Spleen (tissue), 11 donors: ENCODE results near the gene DDR2. TPM values are rescaled to one million over a fixed set of nuclear protein-coding genes. Genes with fewer than 3 reads are reported as not detected.

Experiments used
- DNase-seq: peaks from one replicate; pipeline ENCODE4 v3.0.0-alpha.2; 2020
- H3K27ac ChIP-seq, 8 donors: fragments of 200-600 bp; sonication (generic) in 7 of 8; 1 replicate in 4 of 8; 2 replicates in 4 of 8; pipeline versions ENCODE4 v1.5.0 to v1.8.0; 2016 to 2021; ENCODE audit warnings: inconsistent platforms in 4 of 8, mild to moderate bottlenecking in 4 of 8, moderate library complexity in 1 of 8
- H3K27me3 ChIP-seq, 7 donors: fragments of 200-600 bp; sonication (generic) in 6 of 7; replicated peaks in 1 of 7; 1 replicate in 4 of 7; 2 replicates in 3 of 7; pipeline versions ENCODE4 v1.5.0 to v1.8.0; 2016 to 2021; ENCODE audit warnings: inconsistent platforms in 3 of 7, mild to moderate bottlenecking in 1 of 7
- H3K36me3 ChIP-seq, 6 donors: fragments of 200-600 bp; sonication (generic) in 5 of 6; 1 replicate in 4 of 6; 2 replicates in 2 of 6; pipeline versions ENCODE4 v1.5.0 to v1.8.0; 2016 to 2021; ENCODE audit warnings: inconsistent platforms in 2 of 6
- H3K4me1 ChIP-seq, 6 donors: fragments of 200-600 bp; sonication (generic) in 5 of 6; 1 replicate in 3 of 6; 2 replicates in 3 of 6; pipeline versions ENCODE4 v1.5.0 to v1.8.0; 2016 to 2021; ENCODE audit warnings: inconsistent platforms in 3 of 6
- H3K4me3 ChIP-seq, 8 donors: fragments of 200-600 bp; sonication (generic) in 7 of 8; 1 replicate in 4 of 8; 2 replicates in 4 of 8; pipeline versions ENCODE4 v1.5.0 to v1.8.0; 2016 to 2021; ENCODE audit warnings: inconsistent platforms in 4 of 8, mild to moderate bottlenecking in 4 of 8, moderate library complexity in 2 of 8
- H3K9me3 ChIP-seq, 8 donors: fragments of 200-600 bp; sonication (generic) in 7 of 8; 1 replicate in 4 of 8; 2 replicates in 4 of 8; pipeline versions ENCODE4 v1.5.0 to v1.8.0; 2016 to 2021; ENCODE audit warnings: inconsistent platforms in 4 of 8
- CTCF ChIP-seq, 11 experiments: fragments of 200-600 bp in 7 of 11; fragments of 450-650 bp in 4 of 11; sonication (generic) in 4 of 11; IDR thresholded peaks in 8 of 11; conservative IDR thresholded peaks in 3 of 11; 1 replicate in 7 of 11; 2 replicates in 4 of 11; pipeline versions ENCODE4 v1.4.0 to v1.8.0; 2016 to 2021; ENCODE audit warnings: antibody characterized with exemption in 11 of 11, inconsistent platforms in 4 of 11, mild to moderate bottlenecking in 1 of 11
- POLR2A ChIP-seq, 3 donors: fragments of 450-650 bp; IDR thresholded peaks; one replicate each; pipeline ENCODE4 v1.5.1; 2017; ENCODE audit warnings: antibody characterized with exemption in 3 of 3, mild to moderate bottlenecking in 1 of 3
- POLR2AphosphoS5 ChIP-seq, 3 donors: sonication (generic); formaldehyde crosslinking; IDR thresholded peaks; one replicate each; pipeline ENCODE4 v1.5.1; 2017; ENCODE audit warnings: antibody characterized with exemption in 3 of 3
- WGBS, 5 donors: extraction: QIAGEN DNeasy Blood & Tissue Kit in 3 of 5; methylation state at CpG; one replicate each; pipeline versions ENCODE4 v1.1.5 to v1.1.7; 2013 to 2018; 5-methylcytosine and 5-hydroxymethylcytosine counted together
- intact Hi-C: fragments of 100-400 bp; cut with DNase I; formaldehyde crosslinking; loops from one replicate; pipeline ENCODE4 v1.15.0; 2023; ENCODE audit warnings: low total_unique reads
- polyA plus RNA-seq, 3 donors: library from polyadenylated mRNA; stranded (reverse); fragments of 200-250 nt; gene quantifications; one replicate each; pipeline ENCODE4 v1.2.1, GENCODE V29; 2013
- total RNA-seq, 7 donors: library from RNA; depleted of rRNA in 3 of 7; stranded (reverse); fragments of >200 nt in 3 of 7; fragmentation: NEBNext Ultra II Directional in 4 of 7; extraction: Animal tissue kit (Norgen Biotek cat#: 25700) in 4 of 7; gene quantifications; one replicate each; pipeline versions ENCODE4 v1.1.0 to v1.2.1, GENCODE V29; 2016 to 2021
- donor health status: healthy with polysubstance abuse.
- donor health status: DM: no; HTN: no; CAD: no; lungs with moderate emphysema.
- donor health status: DM: no; HTN: no; CAD: no.
- donor health status: Bipolar disorder and iron deficiency.
- donor health status: healthy.
- donor health status: DM: no; HTN: no; CAD: no.
- donor health status: DM: yes; HTN: yes; CAD: no.

The DDR2 gene
- total and polyA plus RNA-seq, 10 donors: 1.1 to 20.8 (median 10.8) TPM

DNA sequence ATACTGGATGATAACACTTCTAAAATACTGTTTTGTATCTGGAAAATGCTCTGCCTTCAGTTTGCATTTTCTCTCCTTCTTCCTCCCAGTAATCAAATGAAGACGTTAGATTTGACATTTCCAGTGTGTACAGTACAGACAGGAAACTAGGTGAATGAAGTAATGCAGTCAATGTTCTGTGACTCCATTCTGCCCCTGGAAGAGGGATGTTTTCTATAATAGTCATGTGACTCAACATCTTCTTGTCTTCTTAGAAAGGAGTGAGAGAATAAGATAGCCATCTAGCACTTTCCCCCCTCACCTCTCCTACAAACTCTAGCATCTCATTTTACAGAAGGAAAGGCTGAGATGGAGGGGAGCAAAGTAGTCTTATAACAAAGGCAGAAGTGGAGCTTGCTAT lies 77.6 kb downstream of the DDR2 start:
- H3K27ac ChIP-seq: peak overlapping the region in 3 of 8 donors; percentile 17 to 54 (median 39)
- no peaks in the 10 kb centered on the region for H3K4me1 ChIP-seq
- TF ChIP-seq CTCF (IDR thresholded peaks at IDR 0.05 in 8 of 11, conservative IDR thresholded peaks at IDR 0.05 in 3 of 11) (no peak), POLR2AphosphoS5 (IDR thresholded peaks at IDR 0.05) (no peak), POLR2A (IDR thresholded peaks at IDR 0.05) (no peak)
- no peaks in the 10 kb centered on the region for H3K27me3 ChIP-seq
- no peak overlapping the region for H3K4me3 ChIP-seq
- no peaks in the 10 kb centered on the region for H3K36me3 ChIP-seq
- WGBS, 5 donors: 32 to 58% (median 35%) methylated on average over 1 of the region's 1 CpG
- no peak for DNase-seq
- H3K9me3 ChIP-seq: no peaks in the 10 kb centered on the region
- intact Hi-C loops: no loop called here

- no peaks in the 10 kb centered on the region for H3K9me3 ChIP-seq
- WGBS, 5 donors: 49 to 70% (median 53%) methylated on average over 1 of the region's 1 CpG
- no peak overlapping the region for H3K4me3 ChIP-seq
- TF ChIP-seq POLR2AphosphoS5 (IDR thresholded peaks at IDR 0.05) (no peak), CTCF (IDR thresholded peaks at IDR 0.05 in 8 of 11, conservative IDR thresholded peaks at IDR 0.05 in 3 of 11) (no peak), POLR2A (IDR thresholded peaks at IDR 0.05) (no peak)
- intact Hi-C loops: no loop called here
- no peaks in the 10 kb centered on the region for H3K27me3 ChIP-seq
- no peak for DNase-seq
- no peaks in the 10 kb centered on the region for H3K36me3 ChIP-seq
- peak overlapping the region in 3 of 8 donors; percentile 36 to 54 (median 47) for H3K27ac ChIP-seq
- no peaks in the 10 kb centered on the region for H3K4me1 ChIP-seq
Measured at GRCh38 chr1:162710345-162710744, 78.1 kb downstream of the DDR2 start.

DNA sequence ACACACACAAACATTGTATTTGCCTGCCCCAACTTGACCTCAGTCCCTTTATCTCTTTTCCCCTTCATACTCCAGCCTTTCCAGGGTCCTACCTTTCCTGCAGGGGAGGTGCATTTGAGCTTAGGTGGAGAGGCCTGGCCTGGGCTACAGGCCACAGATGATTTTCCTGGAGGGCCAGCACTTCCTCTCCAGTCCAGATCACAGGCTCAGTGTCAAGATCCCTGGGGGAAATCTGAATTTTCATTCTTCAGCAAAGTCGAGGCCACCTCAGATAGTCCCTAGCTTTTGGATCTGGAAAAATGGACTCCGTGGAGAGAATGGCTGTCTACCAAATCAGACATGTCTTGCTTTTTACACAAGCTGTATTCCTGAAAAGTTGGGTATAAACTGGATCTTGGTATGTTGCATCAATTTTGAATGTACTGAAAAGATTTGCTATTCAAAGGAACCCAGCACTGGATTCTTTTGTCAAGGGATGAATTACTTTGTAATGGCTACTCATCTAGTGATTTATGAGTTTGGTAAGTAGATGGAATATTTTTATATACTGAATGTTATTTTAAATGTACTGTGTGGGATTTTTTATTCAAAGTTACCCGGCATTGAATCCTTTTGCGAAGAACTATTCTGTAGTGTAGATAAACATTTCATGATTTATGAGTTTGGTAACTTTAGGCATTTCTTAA lies 78.7 kb downstream of the DDR2 start:
- Histone ChIP-seq H3K27me3 (no peaks in the 10 kb centered on the region), H3K27ac (peak overlapping the region in 3 of 8 donors; percentile 36 to 54 (median 47)), H3K36me3 (no peaks in the 10 kb centered on the region), H3K4me3 (no peak overlapping the region), H3K4me1 (no peaks in the 10 kb centered on the region), H3K9me3 (no peaks in the 10 kb centered on the region)
- DNase-seq: no peak
- 67 to 87% (median 79%) methylated on average over 4 of the region's 4 CpGs for WGBS, 5 donors
- intact Hi-C loops: no loop called here
- TF ChIP-seq POLR2A (IDR thresholded peaks at IDR 0.05) (no peak), CTCF (IDR thresholded peaks at IDR 0.05 in 8 of 11, conservative IDR thresholded peaks at IDR 0.05 in 3 of 11) (no peak), POLR2AphosphoS5 (IDR thresholded peaks at IDR 0.05) (no peak)

DNA sequence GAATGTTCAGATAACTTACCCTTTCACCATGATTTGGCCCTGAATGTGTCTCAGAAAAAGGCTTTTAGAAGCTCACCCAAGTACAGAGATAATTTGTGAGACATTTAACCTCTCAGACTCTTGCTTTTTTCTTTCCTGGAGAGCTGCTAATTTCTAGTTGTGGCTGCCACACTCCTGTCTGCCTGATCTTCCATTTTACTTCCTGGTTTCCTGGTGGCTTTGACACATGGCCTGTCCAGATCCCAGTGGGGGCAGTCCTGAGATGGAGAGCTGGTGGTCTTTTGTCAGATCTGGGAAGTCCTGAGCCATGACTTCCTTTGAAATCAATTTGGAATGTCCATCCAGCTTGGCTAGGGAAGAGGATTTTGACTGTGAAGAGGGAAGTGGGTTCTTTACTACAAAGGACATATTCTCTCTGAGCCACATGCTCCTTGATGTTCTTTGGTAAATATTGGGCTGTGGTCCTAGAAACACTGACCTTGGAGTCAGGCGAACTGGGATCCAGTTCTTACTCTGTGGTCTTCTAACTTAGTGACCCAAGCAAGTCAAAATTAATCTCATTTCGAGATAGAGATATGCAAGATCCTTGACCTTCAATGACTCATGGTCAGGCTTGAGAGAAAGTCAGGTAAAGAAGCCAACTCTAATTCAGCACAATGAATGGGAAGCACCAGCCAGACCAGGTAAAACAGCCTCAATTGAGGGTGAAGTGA lies 80.2 kb downstream of the DDR2 start:
- no peaks in the 10 kb centered on the region for H3K9me3 ChIP-seq
- no peak overlapping the region for H3K27ac ChIP-seq
- no peaks in the 10 kb centered on the region for H3K4me1 ChIP-seq
- H3K36me3 ChIP-seq: no peaks in the 10 kb centered on the region
- no peak for DNase-seq
- 47 to 81% (median 67%) methylated on average over 2 of the region's 2 CpGs for WGBS, 5 donors
- no peak overlapping the region for H3K4me3 ChIP-seq
- TF ChIP-seq CTCF (IDR thresholded peaks at IDR 0.05 in 8 of 11, conservative IDR thresholded peaks at IDR 0.05 in 3 of 11): no peak
- TF ChIP-seq POLR2AphosphoS5 (IDR thresholded peaks at IDR 0.05): no peak
- TF ChIP-seq POLR2A (IDR thresholded peaks at IDR 0.05): no peak
- H3K27me3 ChIP-seq: no peaks in the 10 kb centered on the region
- intact Hi-C loops: no loop called here
